B cell (primary cell): ENCODE measurements around the gene CLCC1.

Experiments used
- CTCF ChIP-seq: fragments of 200-600 bp; IDR thresholded peaks from one replicate; pipeline ENCODE4 v1.8.0; 2022; ENCODE audit warnings: antibody characterized with exemption, mild to moderate bottlenecking
- EZH2 ChIP-seq: IDR thresholded peaks from 2 replicates; pipeline ENCODE4 v1.6.1; 2012; ENCODE audit warnings: borderline replicate concordance, low read depth, mild to moderate bottlenecking, moderate library complexity, low read length; ENCODE audit not compliant: insufficient read depth, poor library complexity, severe bottlenecking

- no peak for TF ChIP-seq EZH2
- no peak for TF ChIP-seq CTCF
Observed at GRCh38 chr1:108957888-108958287, 5.4 kb downstream of the CLCC1 start.
